ENCODE results near the gene CSAG3.
A peak's percentile ranks its signal among the peaks of the same experiment; 100 is the strongest.
"Not testable (repeated sequence)": the region's sequence is repeated elsewhere in the genome, so short reads cannot be mapped to it uniquely, and the experiment has no call there.

The CSAG3 gene

GRCh38 chrX:152758918-152759317 lies at the start of gene CSAG3:
Gene CSAG3 (plus strand): TSS chrX:152759218.
- DNase-seq = not testable (repeated sequence)

- not testable (repeated sequence) for DNase-seq
These were observed 45.8 kb upstream of the CSAG3 start for GRCh38 chrX:152713195-152713594.

DNA sequence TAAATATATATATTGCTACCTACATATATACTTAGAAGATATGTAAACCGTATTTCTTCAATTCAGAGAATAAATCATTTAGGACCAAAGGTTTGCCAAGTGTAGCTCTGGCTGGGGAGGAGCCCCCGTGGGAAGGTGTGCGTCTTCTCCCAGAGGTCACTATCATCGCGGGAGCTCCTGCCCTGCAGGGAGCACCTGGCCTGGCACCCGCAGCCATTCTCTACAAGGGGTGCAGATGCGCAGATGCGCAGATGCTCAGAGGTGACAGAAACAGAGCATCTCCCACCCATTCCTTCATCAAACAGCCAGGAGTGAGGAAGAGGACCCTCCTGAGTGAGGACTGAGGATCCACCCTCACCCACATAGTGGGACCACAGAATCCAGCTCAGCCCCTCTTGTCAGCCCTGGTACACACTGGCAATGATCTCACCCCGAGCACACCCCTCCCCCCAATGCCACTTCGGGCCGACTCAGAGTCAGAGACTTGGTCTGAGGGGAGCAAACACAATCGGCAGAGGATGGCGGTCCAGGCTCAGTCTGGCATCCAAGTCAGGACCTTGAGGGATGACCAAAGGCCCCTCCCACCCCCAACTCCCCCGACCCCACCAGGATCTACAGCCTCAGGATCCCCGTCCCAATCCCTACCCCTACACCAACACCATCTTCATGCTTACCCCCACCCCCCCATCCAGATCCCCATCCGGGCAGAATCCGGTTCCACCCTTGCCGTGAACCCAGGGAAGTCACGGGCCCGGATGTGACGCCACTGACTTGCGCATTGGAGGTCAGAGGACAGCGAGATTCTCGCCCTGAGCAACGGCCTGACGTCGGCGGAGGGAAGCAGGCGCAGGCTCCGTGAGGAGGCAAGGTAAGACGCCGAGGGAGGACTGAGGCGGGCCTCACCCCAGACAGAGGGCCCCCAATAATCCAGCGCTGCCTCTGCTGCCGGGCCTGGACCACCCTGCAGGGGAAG lies 44.9 kb upstream of the CSAG3 start, which contains the start of gene MAGEA2B:
MAGEA2B (plus strand) TSS at position 814 of the 973 bp plus-strand sequence. CDS start 2,479 bp downstream, outside the sequence.
- DNase-seq = not testable (repeated sequence)

DNA sequence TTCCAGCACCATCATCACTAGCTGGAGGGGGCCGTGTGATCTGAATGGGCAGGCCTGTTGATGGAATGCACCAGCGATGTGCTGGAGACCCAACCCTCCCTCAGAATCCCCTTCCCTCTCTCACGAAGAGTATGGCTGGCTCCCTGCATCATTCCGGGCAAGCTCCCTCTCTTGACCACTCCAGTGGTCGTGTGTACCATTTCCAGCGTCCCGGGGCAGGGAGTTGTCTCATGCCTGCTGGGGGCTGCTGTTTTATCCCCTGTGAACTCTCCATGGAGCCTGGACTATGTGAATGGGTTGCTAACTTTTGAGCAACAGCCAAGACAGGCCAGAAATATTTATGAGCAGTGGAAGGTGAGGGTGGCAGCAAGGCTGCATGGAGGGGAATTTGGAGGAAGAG lies 33.6 kb upstream of the CSAG3 start:
- no peak for DNase-seq

DNA sequence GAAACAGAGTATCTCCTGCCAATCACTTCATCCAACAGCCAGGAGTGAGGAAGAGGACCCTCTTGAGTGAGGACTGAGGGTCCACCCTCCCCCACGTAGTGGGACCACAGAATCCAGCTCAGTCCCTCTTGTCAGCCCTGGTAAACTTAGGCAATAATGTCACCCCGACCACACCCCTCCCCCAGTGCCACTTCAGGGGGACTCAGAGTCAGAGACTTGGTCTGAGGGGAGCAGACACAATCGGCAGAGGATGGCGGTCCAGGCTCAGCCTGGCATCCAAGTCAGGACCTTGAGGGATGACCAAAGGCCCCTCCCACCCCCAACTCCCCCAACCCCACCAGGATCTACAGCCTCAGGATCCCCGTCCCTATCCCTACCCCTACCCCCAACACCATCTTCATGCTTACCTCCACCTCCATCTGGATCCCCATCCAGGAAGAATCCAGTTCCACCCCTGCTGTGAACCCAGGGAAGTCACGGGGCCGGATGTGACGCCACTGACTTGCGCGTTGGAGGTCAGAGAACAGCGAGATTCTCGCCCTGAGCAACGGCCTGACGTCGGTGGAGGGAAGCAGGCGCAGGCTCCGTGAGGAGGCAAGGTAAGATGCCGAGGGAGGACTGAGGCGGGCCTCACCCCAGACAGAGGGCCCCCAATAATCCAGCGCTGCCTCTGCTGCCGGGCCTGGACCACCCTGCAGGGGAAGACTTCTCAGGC lies 25.6 kb upstream of the CSAG3 start, which contains the start of the genes CSAG1 and MAGEA12:
CSAG1 (minus strand) TSS at position 461 of the 715 bp plus-strand sequence. CDS start 1,261 bp downstream, outside the sequence.
MAGEA12 (plus strand) TSS at position 497 of the 715 bp plus-strand sequence. CDS start 2,405 bp downstream, outside the sequence.
- no peak for DNase-seq

DNA sequence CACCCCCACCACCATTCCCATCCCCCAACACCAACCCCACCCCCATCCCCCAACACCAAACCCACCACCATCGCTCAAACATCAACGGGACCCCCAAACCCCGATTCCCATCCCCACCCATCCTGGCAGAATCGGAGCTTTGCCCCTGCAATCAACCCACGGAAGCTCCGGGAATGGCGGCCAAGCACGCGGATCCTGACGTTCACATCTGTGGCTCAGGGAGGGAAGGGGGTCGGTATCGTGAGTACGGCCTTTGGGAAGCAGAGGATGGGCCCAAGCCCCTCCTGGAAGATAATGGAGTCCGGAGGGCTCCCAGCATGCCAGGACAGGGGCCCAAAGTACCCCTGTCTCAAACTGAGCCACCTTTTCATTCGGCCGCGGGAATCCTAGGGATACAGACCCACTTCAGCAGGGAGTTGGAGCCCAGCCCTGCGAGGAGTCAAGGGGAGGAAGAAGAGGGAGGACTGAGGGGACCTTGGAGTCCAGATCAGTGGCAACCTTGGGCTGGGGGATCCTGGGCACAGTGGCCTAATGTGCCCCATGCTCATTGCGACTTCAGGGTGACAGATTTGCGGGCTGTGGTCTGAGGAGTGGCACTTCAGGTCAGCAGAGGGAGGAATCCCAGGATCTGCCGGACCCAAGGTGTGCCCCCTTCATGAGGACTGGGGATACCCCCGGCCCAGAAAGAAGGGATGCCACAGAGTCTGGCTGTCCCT lies 24.7 kb upstream of the CSAG3 start:
- DNase-seq = not testable (repeated sequence)

DNA sequence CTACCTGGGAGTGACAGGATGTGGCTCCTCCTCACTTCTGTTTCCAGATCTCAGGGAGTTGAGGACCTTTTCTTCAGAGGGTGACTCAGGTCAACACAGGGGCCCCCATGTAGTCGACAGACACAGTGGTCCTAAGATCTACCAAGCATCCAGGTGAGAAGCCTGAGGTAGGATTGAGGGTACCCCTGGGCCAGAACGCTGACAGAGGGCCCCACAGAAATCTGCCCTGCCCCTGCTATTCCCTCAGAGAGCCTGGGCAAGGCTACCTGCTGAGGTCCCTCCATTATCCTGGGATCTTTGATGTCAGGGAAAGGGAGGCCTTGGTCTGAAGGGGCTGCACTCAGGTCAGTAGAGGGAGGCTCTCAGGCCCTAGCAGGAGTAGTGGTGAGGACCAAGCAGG lies 23.9 kb upstream of the CSAG3 start:
- no peak for DNase-seq

DNA sequence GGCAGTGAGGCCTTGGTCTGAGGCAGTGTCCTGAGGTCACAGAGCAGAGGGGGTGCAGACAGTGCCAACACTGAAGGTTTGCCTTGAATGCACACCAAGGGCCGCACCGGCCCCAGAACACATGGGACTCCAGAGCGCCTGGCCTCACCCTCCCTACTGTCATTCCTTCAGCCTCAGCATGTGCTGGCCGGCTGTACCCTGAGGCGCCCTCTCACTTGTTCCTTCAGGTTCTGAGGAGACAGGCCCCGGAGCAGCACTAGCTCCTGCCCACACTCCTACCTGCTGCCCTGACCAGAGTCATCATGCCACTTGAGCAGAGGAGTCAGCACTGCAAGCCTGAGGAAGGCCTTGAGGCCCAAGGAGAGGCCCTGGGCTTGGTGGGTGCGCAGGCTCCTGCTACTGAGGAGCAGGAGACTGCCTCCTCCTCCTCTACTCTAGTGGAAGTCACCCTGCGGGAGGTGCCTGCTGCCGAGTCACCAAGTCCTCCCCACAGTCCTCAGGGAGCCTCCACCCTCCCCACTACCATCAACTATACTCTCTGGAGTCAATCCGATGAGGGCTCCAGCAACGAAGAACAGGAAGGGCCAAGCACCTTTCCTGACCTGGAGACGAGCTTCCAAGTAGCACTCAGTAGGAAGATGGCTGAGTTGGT lies 23.0 kb upstream of the CSAG3 start:
- DNase-seq = no peak

DNA sequence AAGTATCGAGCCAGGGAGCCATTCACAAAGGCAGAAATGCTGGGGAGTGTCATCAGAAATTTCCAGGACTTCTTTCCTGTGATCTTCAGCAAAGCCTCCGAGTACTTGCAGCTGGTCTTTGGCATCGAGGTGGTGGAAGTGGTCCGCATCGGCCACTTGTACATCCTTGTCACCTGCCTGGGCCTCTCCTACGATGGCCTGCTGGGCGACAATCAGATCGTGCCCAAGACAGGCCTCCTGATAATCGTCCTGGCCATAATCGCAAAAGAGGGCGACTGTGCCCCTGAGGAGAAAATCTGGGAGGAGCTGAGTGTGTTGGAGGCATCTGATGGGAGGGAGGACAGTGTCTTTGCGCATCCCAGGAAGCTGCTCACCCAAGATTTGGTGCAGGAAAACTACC lies 22.5 kb upstream of the CSAG3 start:
- DNase-seq = not testable (repeated sequence)

DNA sequence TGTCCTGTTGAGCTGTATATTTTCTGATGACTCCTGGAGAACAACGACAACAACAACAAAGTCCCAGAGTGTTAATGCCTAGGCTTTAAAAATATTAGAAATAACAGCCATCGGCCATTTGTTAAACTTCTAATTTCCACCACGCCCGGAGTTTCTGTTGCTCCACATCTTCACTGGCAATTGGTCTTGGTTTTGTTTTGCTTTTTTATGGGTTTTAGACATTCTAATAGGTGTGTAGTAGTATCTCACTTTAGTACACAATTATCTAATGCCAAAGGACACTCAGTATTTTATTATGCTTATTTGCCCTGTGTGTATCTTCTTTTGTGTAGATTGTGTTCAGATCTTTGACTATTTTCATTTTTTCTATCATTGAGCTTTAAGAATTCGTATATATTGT lies 20.5 kb upstream of the CSAG3 start:
- DNase-seq = no peak

DNA sequence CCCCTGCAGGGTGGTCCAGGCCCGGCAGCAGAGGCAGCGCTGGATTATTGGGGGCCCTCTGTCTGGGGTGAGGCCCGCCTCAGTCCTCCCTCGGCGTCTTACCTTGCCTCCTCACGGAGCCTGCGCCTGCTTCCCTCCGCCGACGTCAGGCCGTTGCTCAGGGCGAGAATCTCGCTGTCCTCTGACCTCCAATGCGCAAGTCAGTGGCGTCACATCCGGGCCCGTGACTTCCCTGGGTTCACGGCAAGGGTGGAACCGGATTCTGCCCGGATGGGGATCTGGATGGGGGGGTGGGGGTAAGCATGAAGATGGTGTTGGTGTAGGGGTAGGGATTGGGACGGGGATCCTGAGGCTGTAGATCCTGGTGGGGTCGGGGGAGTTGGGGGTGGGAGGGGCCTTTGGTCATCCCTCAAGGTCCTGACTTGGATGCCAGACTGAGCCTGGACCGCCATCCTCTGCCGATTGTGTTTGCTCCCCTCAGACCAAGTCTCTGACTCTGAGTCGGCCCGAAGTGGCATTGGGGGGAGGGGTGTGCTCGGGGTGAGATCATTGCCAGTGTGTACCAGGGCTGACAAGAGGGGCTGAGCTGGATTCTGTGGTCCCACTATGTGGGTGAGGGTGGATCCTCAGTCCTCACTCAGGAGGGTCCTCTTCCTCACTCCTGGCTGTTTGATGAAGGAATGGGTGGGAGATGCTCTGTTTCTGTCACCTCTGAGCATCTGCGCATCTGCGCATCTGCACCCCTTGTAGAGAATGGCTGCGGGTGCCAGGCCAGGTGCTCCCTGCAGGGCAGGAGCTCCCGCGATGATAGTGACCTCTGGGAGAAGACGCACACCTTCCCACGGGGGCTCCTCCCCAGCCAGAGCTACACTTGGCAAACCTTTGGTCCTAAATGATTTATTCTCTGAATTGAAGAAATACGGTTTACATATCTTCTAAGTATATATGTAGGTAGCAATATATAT lies 5.0 kb upstream of the CSAG3 start, which contains the start of gene MAGEA2:
MAGEA2 (minus strand) TSS at position 157 of the 965 bp plus-strand sequence. CDS start 2,479 bp downstream, outside the sequence.
- not testable (repeated sequence) for DNase-seq

- not testable (repeated sequence) for DNase-seq
These were observed 4.1 kb upstream of the CSAG3 start for GRCh38 chrX:152754871-152755270.

DNA sequence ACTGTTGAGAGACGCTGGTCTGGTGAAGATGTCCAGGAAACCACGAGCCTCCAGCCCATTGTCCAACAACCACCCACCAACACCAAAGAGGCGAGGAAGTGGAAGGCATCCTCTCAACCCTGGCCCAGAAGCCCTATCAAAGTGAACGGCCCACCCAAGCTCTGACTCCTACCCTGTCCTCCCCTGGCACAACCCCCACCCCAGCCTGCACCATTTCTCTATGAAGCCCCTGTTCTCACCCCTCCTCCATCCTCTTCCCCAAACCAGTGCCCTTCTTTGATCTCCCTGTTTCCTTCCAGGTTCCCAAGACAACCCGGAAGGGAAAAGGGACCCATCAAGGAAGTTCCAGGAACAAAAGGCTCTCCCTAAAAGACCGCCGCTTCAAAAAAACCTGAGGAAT lies 526 bp downstream of the CSAG3 start:
- DNase-seq = not testable (repeated sequence)

DNA sequence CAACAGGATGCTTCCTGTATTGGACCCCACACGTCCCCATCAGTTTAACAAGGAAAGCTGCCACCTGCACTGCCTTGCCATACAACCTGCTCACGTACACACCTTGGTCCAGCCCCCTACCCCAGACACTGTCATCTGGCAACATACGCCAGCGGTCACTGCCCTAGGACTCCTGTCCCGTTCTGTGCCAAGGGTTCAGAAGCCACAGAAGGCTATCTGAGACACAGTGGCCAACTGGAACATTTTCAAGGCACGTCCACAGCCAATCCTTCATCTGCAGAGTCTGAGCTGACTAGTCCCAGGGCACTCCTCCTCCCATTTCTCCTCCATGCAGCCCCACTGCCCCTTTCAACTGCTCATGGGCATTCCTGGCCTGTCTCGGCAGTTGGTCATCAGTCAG lies 2.6 kb downstream of the CSAG3 start:
- DNase-seq = not testable (repeated sequence)

GRCh38 chrX:152766562-152766961 lies 7.5 kb downstream of the CSAG3 start:
- not testable (repeated sequence) for DNase-seq

DNA sequence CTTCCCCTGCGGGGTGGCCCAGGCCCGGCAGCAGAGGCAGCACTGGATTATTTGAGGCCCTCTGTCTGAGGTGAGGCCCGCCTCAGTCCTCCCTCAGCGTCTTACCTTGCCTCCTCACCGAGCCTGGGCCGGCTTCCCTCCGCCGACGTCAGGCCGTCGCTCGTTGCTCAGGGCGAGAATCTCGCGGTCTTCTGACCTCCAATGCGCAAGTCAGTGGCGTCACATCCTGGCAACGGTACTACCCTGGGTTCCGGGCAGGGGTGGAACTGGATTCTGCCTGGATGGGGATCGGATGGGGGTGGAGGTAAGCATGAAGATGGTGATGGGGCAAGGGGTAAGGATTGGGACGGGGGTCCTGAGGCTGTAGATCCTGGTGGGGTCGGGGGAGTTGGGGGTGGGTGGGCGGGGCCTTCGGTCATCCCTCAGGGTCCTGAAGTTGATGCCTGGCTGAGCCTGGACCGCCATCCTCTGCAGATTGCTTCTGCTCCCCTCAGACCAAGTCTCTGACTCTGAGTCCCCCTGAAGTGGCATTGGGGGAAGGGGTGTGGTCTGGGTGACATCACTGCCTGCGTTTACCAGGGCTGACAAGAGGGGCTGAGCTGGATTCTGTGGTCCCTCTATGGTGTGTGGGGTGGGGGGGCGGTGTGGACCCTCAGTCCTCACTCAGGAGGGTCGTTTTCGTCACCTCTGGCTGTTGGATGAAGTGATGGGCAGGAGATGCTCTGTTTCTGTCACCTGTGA lies 10.7 kb downstream of the CSAG3 start, which contains the start of gene MAGEA6:
MAGEA6 (minus strand) TSS at position 141 of the 741 bp plus-strand sequence. CDS start 2,039 bp downstream, outside the sequence.
- not testable (repeated sequence) for DNase-seq

GRCh38 chrX:152787062-152787461 lies 28.0 kb downstream of the CSAG3 start:
- DNase-seq = not testable (repeated sequence)

- no peak for DNase-seq
These were observed 39.9 kb downstream of the CSAG3 start for GRCh38 chrX:152798945-152799344.

- DNase-seq = peak; percentile 6
These were observed 47.0 kb downstream of the CSAG3 start for GRCh38 chrX:152806035-152806434.

All from activated CD4-positive, alpha-beta T cell treated with anti-CD3 and anti-CD28 coated beads, Interleukin-2, amount 50 U/mL, for 16 hours (primary cell).